ENCODE measurements around the gene RMND5A. TPM values are rescaled to one million over a fixed set of nuclear protein-coding genes. Genes with fewer than 3 reads are reported as not detected.
A peak's percentile ranks its signal among the peaks of the same experiment; 100 is the strongest.
"Not testable (repeated sequence)": the region's sequence is repeated elsewhere in the genome, so short reads cannot be mapped to it uniquely, and the experiment has no call there.

RMND5A gene
- total and polyA plus RNA-seq, 12 donors, result 23.4 to 152 (median 105) TPM

- H3K9me3 ChIP-seq; intact Hi-C loops (cut with DNase I); DNase-seq; H3K36me3 ChIP-seq; H3K4me1 ChIP-seq; H3K27me3 ChIP-seq: not testable (repeated sequence)
- no CpG with 5 or more reads among the region's 30 CpGs for WGBS, 2 donors
- H3K4me3 ChIP-seq, result peak overlapping the region in 9 of 10 donors; percentile 64 to 79 (median 75)
- H3K27ac ChIP-seq, result peak overlapping the region; percentile 87 to 95 (median 90)
- peak; percentile 21 to 70 (median 48) for ATAC-seq
These were observed 841 bp upstream of the RMND5A start for GRCh38 chr2:86719263-86719636.

- H3K36me3 ChIP-seq; H3K27me3 ChIP-seq; H3K9me3 ChIP-seq; intact Hi-C loops (cut with DNase I); H3K4me1 ChIP-seq: not testable (repeated sequence)
- WGBS, 2 donors, result 0 to 1% methylated on average over 34 to 79 of the region's 85 CpGs
- ATAC-seq (peak in 3 of 8 donors; percentile 3 to 9 (median 7)), DNase-seq (peak; percentile 32 to 41)
- H3K27ac ChIP-seq, result peak overlapping the region; percentile 87 to 95 (median 90)
- H3K4me3 ChIP-seq, result peak overlapping the region; percentile 64 to 79 (median 75)
These were observed 639 bp downstream of the RMND5A start for GRCh38 chr2:86720540-86721320.

- H3K9me3 ChIP-seq; H3K4me1 ChIP-seq; H3K27me3 ChIP-seq; H3K36me3 ChIP-seq; H3K4me3 ChIP-seq; H3K27ac ChIP-seq; intact Hi-C loops (cut with DNase I); ATAC-seq; DNase-seq: not testable (repeated sequence)
- WGBS, 2 donors, result no CpG with 5 or more reads among the region's 2 CpGs
These were observed 5.6 kb downstream of the RMND5A start for GRCh38 chr2:86725706-86726105.

- H3K27ac ChIP-seq; H3K4me1 ChIP-seq; intact Hi-C loops (cut with DNase I); H3K9me3 ChIP-seq; DNase-seq; H3K36me3 ChIP-seq; H3K27me3 ChIP-seq; H3K4me3 ChIP-seq: not testable (repeated sequence)
- peak in 1 of 8 donors; percentile 33 for ATAC-seq
- 32 to 61% methylated on average over 2 of the region's 6 CpGs for WGBS, 2 donors
These were observed 12.0 kb downstream of the RMND5A start for GRCh38 chr2:86732040-86732525.

- H3K9me3 ChIP-seq; ATAC-seq; H3K27ac ChIP-seq; intact Hi-C loops (cut with DNase I); DNase-seq; H3K27me3 ChIP-seq; H3K36me3 ChIP-seq; H3K4me1 ChIP-seq; H3K4me3 ChIP-seq: not testable (repeated sequence)
These were observed 12.7 kb downstream of the RMND5A start for GRCh38 chr2:86732837-86733236.

- ATAC-seq; H3K27ac ChIP-seq; H3K9me3 ChIP-seq; H3K4me1 ChIP-seq; H3K36me3 ChIP-seq; intact Hi-C loops (cut with DNase I); DNase-seq; H3K27me3 ChIP-seq; H3K4me3 ChIP-seq: not testable (repeated sequence)
- WGBS, 2 donors, result 78 to 100% methylated on average over 1 of the region's 4 CpGs
These were observed 13.4 kb downstream of the RMND5A start for GRCh38 chr2:86733528-86733927.

- H3K9me3 ChIP-seq; H3K4me1 ChIP-seq; intact Hi-C loops (cut with DNase I); H3K27me3 ChIP-seq; DNase-seq; H3K27ac ChIP-seq; ATAC-seq; H3K36me3 ChIP-seq; H3K4me3 ChIP-seq: not testable (repeated sequence)
- WGBS, 2 donors, result no CpG with 5 or more reads among the region's 1 CpG
These were observed 14.8 kb downstream of the RMND5A start for GRCh38 chr2:86734896-86735295.

GRCh38 chr2:86739485-86739884, 19.4 kb downstream of the RMND5A start:
- intact Hi-C loops (cut with DNase I); H3K27ac ChIP-seq; H3K4me3 ChIP-seq; H3K4me1 ChIP-seq; DNase-seq; H3K9me3 ChIP-seq; H3K27me3 ChIP-seq; ATAC-seq: not testable (repeated sequence)
- peaks cover 0 to 18% (median 0%) of the 10 kb centered on the region in 9 donors for H3K36me3 ChIP-seq

- H3K4me3 ChIP-seq; intact Hi-C loops (cut with DNase I); H3K27ac ChIP-seq; H3K9me3 ChIP-seq; H3K4me1 ChIP-seq; DNase-seq; H3K27me3 ChIP-seq: not testable (repeated sequence)
- WGBS, 2 donors, result no CpG with 5 or more reads among the region's 11 CpGs
- ATAC-seq, result peak in 3 of 8 donors; percentile 23 to 44 (median 38)
- H3K36me3 ChIP-seq, result peaks cover 0 to 22% (median 0%) of the 10 kb centered on the region in 9 donors
These were observed 19.8 kb downstream of the RMND5A start for GRCh38 chr2:86739889-86740288.

- Histone ChIP-seq H3K4me1 (peaks cover 0 to 29% (median 13%) of the 10 kb centered on the region in 9 donors), H3K36me3 (peaks cover 0 to 32% (median 0%) of the 10 kb centered on the region in 9 donors)
- H3K27ac ChIP-seq; intact Hi-C loops (cut with DNase I); DNase-seq; ATAC-seq; H3K27me3 ChIP-seq; H3K4me3 ChIP-seq; H3K9me3 ChIP-seq: not testable (repeated sequence)
- 57% methylated on average over 1 of the region's 4 CpGs; no CpG with 5 or more reads in 1 of the 2 donors for WGBS, 2 donors
These were observed 21.9 kb downstream of the RMND5A start for GRCh38 chr2:86741889-86742498.

Measured in heart right ventricle (tissue), 16 donors.